Measurements from ENCODE around the gene SEPTIN7.

DNA sequence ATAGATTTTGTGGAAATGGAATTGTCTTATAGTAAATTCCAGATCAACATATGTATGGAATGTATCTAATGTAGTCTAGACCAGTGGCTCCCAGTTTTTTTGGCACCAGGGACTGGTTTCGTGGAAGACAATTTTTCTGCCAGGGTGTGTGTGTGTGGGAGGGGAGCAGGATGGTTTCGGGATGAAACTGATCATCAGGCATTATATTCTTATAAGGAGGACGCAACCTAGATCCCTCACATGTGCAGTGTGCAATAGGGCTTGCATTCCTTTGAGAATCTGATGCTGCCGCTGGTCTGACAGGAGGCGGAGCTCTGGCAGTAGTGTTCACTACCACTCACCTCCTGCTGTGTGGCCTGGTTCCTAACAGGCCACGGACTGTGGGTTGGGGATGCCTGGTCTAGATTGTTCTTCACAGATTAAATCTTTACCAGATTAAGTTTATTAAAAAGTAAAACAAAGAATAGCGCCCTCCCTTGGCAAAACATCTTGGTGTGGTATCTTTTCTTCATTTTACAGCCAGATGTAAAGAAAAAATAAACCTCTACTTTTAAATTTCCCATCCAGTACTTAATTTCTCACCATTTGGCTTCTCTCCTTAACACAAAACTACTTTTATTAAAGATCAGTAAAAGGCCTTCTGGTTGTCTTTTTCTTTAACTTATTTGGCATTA is 48.4 kb downstream of the SEPTIN7 start:
- TF ChIP-seq, protein P1, sequence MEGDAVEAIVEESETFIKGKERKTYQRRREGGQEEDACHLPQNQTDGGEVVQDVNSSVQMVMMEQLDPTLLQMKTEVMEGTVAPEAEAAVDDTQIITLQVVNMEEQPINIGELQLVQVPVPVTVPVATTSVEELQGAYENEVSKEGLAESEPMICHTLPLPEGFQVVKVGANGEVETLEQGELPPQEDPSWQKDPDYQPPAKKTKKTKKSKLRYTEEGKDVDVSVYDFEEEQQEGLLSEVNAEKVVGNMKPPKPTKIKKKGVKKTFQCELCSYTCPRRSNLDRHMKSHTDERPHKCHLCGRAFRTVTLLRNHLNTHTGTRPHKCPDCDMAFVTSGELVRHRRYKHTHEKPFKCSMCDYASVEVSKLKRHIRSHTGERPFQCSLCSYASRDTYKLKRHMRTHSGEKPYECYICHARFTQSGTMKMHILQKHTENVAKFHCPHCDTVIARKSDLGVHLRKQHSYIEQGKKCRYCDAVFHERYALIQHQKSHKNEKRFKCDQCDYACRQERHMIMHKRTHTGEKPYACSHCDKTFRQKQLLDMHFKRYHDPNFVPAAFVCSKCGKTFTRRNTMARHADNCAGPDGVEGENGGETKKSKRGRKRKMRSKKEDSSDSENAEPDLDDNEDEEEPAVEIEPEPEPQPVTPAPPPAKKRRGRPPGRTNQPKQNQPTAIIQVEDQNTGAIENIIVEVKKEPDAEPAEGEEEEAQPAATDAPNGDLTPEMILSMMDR (IDR thresholded peaks at IDR 0.05; ENCODE audit: low read depth, low read length), result no peak
- TF ChIP-seq POLR2A (IDR thresholded peaks at IDR 0.05; ENCODE audit: extremely low read depth, insufficient read length) (no peak), MYC (IDR thresholded peaks at IDR 0.05; ENCODE audit: low read depth, low read length) (no peak)
- TF ChIP-seq, protein P2, sequence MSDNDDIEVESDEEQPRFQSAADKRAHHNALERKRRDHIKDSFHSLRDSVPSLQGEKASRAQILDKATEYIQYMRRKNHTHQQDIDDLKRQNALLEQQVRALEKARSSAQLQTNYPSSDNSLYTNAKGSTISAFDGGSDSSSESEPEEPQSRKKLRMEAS (IDR thresholded peaks at IDR 0.05; ENCODE audit: low read depth, low read length), result no peak

All from NB4 (cell line).